Body of pancreas (tissue), 4 donors: Measurements from ENCODE around the gene VAV2.

Experiments
- CTCF ChIP-seq, 7 experiments: fragments of 450-650 bp in 4 of 7; fragments of 200-600 bp in 3 of 7; sonication (generic) in 3 of 7; IDR thresholded peaks; one replicate each; pipeline ENCODE4 v1.5.1; 2016 to 2019; ENCODE audit warnings: antibody characterized with exemption in 7 of 7
- POLR2A ChIP-seq, 3 donors: fragments of 450-650 bp; IDR thresholded peaks; one replicate each; pipeline ENCODE4 v1.6.1; 2016; ENCODE audit warnings: antibody characterized with exemption in 3 of 3, mild to moderate bottlenecking in 2 of 3

GRCh38 chr9:133733796-133734533, 258.2 kb downstream of the VAV2 start:
- TF ChIP-seq CTCF (IDR thresholded peaks at IDR 0.05) (no peak), POLR2A (IDR thresholded peaks at IDR 0.05) (no peak)
